GDM1 (cell line): ENCODE results near the gene IQGAP2.

Experiments used
- DNase-seq: peaks from one replicate; lab custom pipeline; 2025; lab: John Stamatoyannopoulos, UW

IQGAP2 gene

GRCh38 chr5:76745670-76746069 lies 342.6 kb downstream of the IQGAP2 start:
- DNase-seq = no peak

GRCh38 chr5:76746677-76747076 lies 343.6 kb downstream of the IQGAP2 start:
- no peak for DNase-seq

GRCh38 chr5:76747706-76748105 lies 344.6 kb downstream of the IQGAP2 start:
- DNase-seq = no peak

- no peak for DNase-seq
Observed at GRCh38 chr5:76751291-76751690, 348.2 kb downstream of the IQGAP2 start.

- no peak for DNase-seq
Observed at GRCh38 chr5:76754668-76755078, 351.6 kb downstream of the IQGAP2 start.

GRCh38 chr5:76755779-76756637 lies 352.9 kb downstream of the IQGAP2 start:
- DNase-seq = no peak

GRCh38 chr5:76757049-76757448 lies 354.0 kb downstream of the IQGAP2 start:
- no peak for DNase-seq
